ENCODE data around the gene MINDY3.

DNA sequence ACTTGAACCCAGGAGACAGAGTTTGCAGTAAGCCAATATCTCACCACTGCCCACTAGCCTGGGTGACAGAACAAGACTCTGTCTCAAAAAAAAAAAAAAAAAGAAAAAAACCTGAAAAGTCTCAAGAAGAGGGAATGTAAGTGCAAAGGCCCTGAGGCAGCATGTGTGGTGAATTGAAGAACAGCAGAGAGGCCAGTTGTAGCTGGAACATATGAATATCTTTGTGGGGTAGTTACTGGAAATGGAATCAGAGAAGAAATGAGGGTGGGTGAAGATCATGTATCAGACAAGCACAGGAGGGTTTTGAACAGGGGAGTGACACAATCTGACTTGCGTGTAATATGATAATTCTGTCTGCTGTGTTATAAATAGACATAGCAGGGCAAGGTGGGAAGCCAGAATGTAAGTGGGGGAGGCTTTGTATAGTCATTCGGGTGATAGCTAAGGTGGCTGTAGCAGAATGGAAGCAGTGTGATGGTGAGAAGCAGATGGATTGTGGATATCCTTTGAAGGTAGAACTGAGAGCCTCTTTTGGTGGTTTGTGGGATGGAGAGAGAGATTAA lies 95.3 kb downstream of the MINDY3 start:
- TF ChIP-seq, protein P1, sequence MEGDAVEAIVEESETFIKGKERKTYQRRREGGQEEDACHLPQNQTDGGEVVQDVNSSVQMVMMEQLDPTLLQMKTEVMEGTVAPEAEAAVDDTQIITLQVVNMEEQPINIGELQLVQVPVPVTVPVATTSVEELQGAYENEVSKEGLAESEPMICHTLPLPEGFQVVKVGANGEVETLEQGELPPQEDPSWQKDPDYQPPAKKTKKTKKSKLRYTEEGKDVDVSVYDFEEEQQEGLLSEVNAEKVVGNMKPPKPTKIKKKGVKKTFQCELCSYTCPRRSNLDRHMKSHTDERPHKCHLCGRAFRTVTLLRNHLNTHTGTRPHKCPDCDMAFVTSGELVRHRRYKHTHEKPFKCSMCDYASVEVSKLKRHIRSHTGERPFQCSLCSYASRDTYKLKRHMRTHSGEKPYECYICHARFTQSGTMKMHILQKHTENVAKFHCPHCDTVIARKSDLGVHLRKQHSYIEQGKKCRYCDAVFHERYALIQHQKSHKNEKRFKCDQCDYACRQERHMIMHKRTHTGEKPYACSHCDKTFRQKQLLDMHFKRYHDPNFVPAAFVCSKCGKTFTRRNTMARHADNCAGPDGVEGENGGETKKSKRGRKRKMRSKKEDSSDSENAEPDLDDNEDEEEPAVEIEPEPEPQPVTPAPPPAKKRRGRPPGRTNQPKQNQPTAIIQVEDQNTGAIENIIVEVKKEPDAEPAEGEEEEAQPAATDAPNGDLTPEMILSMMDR (IDR thresholded peaks at IDR 0.05): no peak
- TF ChIP-seq POLR2A (IDR thresholded peaks at IDR 0.05): no peak
